Gastrocnemius medialis (tissue), 4 donors: ENCODE measurements around the gene LRRIQ3.

ENCODE experiments used
- POLR2A ChIP-seq, 2 donors: fragments of 450-650 bp; IDR thresholded peaks; one replicate each; pipeline ENCODE4 v1.6.1; 2017; ENCODE audit warnings: antibody characterized with exemption in 2 of 2, mild to moderate bottlenecking in 2 of 2, moderate library complexity in 2 of 2
- TF ChIP-seq, protein P1 (sequence below), 5 experiments: fragments of 450-650 bp in 3 of 5; fragments of 200-600 bp in 2 of 5; sonication (generic) in 2 of 5; IDR thresholded peaks in 4 of 5; conservative IDR thresholded peaks in 1 of 5; 1 replicate in 4 of 5; 2 replicates in 1 of 5; pipeline ENCODE4 v1.5.1; 2016 to 2019; ENCODE audit warnings: antibody characterized with exemption in 5 of 5, mild to moderate bottlenecking in 3 of 5, moderate library complexity in 3 of 5

DNA sequence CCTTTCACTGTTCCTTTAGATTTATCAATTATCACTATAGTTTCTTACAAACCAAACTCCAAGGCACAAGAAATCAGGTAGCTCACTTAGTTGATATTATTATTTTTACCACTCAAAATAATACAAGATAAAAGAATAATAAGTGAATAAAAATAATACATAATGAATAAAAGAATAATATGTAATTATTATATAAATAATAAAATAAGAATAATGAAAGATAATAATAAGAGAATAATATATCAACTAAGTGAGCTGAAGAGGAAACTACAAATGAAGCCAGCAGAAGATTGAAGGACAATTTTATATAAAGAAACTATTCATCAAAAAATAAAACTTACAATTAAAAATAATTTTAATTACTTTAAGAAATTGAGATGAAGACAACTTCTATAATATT, 90.6 kb downstream of the LRRIQ3 start:
- TF ChIP-seq, protein P1, sequence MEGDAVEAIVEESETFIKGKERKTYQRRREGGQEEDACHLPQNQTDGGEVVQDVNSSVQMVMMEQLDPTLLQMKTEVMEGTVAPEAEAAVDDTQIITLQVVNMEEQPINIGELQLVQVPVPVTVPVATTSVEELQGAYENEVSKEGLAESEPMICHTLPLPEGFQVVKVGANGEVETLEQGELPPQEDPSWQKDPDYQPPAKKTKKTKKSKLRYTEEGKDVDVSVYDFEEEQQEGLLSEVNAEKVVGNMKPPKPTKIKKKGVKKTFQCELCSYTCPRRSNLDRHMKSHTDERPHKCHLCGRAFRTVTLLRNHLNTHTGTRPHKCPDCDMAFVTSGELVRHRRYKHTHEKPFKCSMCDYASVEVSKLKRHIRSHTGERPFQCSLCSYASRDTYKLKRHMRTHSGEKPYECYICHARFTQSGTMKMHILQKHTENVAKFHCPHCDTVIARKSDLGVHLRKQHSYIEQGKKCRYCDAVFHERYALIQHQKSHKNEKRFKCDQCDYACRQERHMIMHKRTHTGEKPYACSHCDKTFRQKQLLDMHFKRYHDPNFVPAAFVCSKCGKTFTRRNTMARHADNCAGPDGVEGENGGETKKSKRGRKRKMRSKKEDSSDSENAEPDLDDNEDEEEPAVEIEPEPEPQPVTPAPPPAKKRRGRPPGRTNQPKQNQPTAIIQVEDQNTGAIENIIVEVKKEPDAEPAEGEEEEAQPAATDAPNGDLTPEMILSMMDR (IDR thresholded peaks at IDR 0.05 in 4 of 5, conservative IDR thresholded peaks at IDR 0.05 in 1 of 5), result no peak
- TF ChIP-seq POLR2A (IDR thresholded peaks at IDR 0.05), result no peak
